NCI-H510A (cell line): Measurements from ENCODE around the gene CLDN17.

ENCODE experiments used
- DNase-seq: peaks from one replicate; lab custom pipeline; 2025; lab: John Stamatoyannopoulos, UW

The CLDN17 gene

DNA sequence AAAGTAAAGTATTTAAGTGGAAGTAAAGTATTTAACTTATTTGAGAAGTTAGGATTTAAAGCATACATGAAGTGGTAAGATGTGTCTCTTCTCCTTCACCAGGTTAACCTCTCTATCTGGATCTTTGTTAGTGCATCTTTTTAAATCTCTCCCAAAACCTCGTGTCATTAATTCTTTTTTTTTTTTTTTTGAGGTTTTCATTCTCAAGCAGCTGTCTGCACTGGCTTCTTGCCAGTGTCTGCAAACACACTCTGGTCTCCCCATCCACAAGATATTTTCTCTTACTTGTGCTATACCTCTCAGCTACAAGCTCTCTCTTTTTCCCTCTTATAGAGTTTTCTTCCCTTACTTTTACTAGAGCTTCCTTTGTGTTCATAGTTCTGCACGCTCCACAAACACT lies 49.0 kb downstream of the CLDN17 start:
- no peak for DNase-seq

DNA sequence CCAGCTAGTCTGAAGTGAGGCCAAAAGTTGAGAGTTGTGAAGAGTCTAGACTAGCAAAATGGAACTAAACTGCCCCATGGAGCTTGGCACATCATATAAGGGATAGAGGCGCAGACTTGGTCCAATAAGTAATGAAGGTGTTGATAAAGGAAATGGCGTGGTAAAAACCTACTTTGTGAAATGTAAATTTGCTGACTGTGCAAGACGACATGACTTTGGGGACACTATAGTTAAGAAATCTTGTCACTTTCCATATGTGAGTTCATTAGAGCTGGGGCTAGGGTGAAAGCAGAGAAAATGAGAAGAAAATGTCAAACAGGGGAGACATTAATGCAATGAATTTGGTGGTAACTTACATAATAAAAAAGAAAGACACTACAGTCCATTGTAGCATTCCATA lies 50.1 kb downstream of the CLDN17 start:
- DNase-seq, result no peak
